Effector memory CD8-positive, alpha-beta T cell (primary cell): ENCODE data around the gene AQP9.
"Not testable (repeated sequence)": the region's sequence is repeated elsewhere in the genome, so short reads cannot be mapped to it uniquely, and the experiment has no call there.

Source experiments
- ATAC-seq: fragments of 150-1000 bp; cut with Tn5 transposase; replicated peaks from 2 replicates; pipeline ENCODE4 v1.10.0; 2021; ENCODE audit warnings: mild to moderate bottlenecking, moderate library complexity
- DNase-seq, 3 experiments: peaks; one replicate each; pipeline ENCODE4 v3.0.0; 2021
- H3K27ac Mint-ChIP-seq, 2 donors: one replicate each; pipeline ENCODE4 v1.8.0; 2022; ENCODE audit warnings: mild to moderate bottlenecking in 2 of 2, mixed read lengths in 2 of 2, moderate library complexity in 2 of 2
- H3K27me3 Mint-ChIP-seq, 2 donors: one replicate each; pipeline ENCODE4 v1.8.0; 2022; ENCODE audit warnings: mixed read lengths in 2 of 2
- H3K36me3 Mint-ChIP-seq: one replicate; pipeline ENCODE4 v1.8.0; 2022; ENCODE audit warnings: mild to moderate bottlenecking, moderate library complexity, mixed read lengths; ENCODE audit not compliant: insufficient read depth
- H3K4me1 Mint-ChIP-seq, 2 donors: one replicate each; pipeline ENCODE4 v1.8.0; 2022; ENCODE audit warnings: low read depth in 2 of 2, mixed read lengths in 2 of 2
- H3K4me3 Mint-ChIP-seq, 2 donors: one replicate each; pipeline ENCODE4 v1.8.0; 2022; ENCODE audit warnings: mild to moderate bottlenecking in 2 of 2, mixed read lengths in 2 of 2, moderate library complexity in 2 of 2
- H3K9me3 Mint-ChIP-seq, 2 donors: one replicate each; pipeline ENCODE4 v1.8.0; 2022; ENCODE audit warnings: mixed read lengths in 2 of 2
- total RNA-seq, 9 experiments: gene quantifications; one replicate each; lab custom pipeline; 2026; lab: John Stamatoyannopoulos, UW

The AQP9 gene
- total RNA-seq, result 0 to 0.07 (median 0) reads per million in 9 experiments

GRCh38 chr15:58138106-58138505 is at the start of gene AQP9:
Gene AQP9 (plus strand): TSS chr15:58138381. CDS start chr15:58138566, 185 bp downstream.
- ATAC-seq, result no peak
- Mint-ChIP-seq H3K27me3 (peaks cover 21 to 38% of the 10 kb centered on the region in 2 donors), H3K36me3 (no peaks in the 10 kb centered on the region), H3K4me3 (no peak within 1 kb of the TSS), H3K27ac (no peak within 1 kb of the TSS), H3K9me3 (no peaks in the 10 kb centered on the region), H3K4me1 (no peaks in the 10 kb centered on the region)
- no peak for DNase-seq

GRCh38 chr15:58095415-58095814 is 42.8 kb upstream of the AQP9 start:
- H3K36me3 Mint-ChIP-seq, result no peaks in the 10 kb centered on the region
- ATAC-seq (no peak), DNase-seq (no peak)
- H3K4me1 Mint-ChIP-seq, result no peaks in the 10 kb centered on the region
- H3K4me3 Mint-ChIP-seq, result no peak overlapping the region
- H3K27me3 Mint-ChIP-seq, result peaks cover 10 to 13% of the 10 kb centered on the region in 2 donors
- no peaks in the 10 kb centered on the region for H3K9me3 Mint-ChIP-seq
- H3K27ac Mint-ChIP-seq, result no peak overlapping the region

- Mint-ChIP-seq H3K27ac (no peak overlapping the region), H3K27me3 (peaks cover 18 to 22% of the 10 kb centered on the region in 2 donors), H3K36me3 (no peaks in the 10 kb centered on the region), H3K4me1 (no peaks in the 10 kb centered on the region), H3K9me3 (no peaks in the 10 kb centered on the region), H3K4me3 (no peak overlapping the region)
- DNase-seq, result no peak
- no peak for ATAC-seq
Measured at GRCh38 chr15:58096529-58097084, 41.6 kb upstream of the AQP9 start.

GRCh38 chr15:58103482-58103881 is 34.7 kb upstream of the AQP9 start:
- ATAC-seq (no peak), DNase-seq (no peak)
- Mint-ChIP-seq H3K36me3 (no peaks in the 10 kb centered on the region), H3K27me3 (peaks cover 39 to 52% of the 10 kb centered on the region in 2 donors), H3K4me3 (no peak overlapping the region), H3K4me1 (no peaks in the 10 kb centered on the region), H3K9me3 (no peaks in the 10 kb centered on the region), H3K27ac (no peak overlapping the region)

- Mint-ChIP-seq H3K4me3 (no peak overlapping the region), H3K27ac (no peak overlapping the region), H3K9me3 (no peaks in the 10 kb centered on the region), H3K36me3 (no peaks in the 10 kb centered on the region), H3K4me1 (no peaks in the 10 kb centered on the region), H3K27me3 (peaks cover 35 to 36% of the 10 kb centered on the region in 2 donors)
- DNase-seq (no peak), ATAC-seq (no peak)
Measured at GRCh38 chr15:58108117-58108516, 30.1 kb upstream of the AQP9 start.

GRCh38 chr15:58109419-58109818 is 28.8 kb upstream of the AQP9 start:
- Mint-ChIP-seq H3K27ac (no peak overlapping the region), H3K4me3 (no peak overlapping the region), H3K36me3 (no peaks in the 10 kb centered on the region), H3K4me1 (no peaks in the 10 kb centered on the region), H3K9me3 (no peaks in the 10 kb centered on the region), H3K27me3 (peaks cover 32% of the 10 kb centered on the region in 2 donors)
- ATAC-seq (no peak), DNase-seq (no peak)

GRCh38 chr15:58110999-58111717 is 27.0 kb upstream of the AQP9 start:
- H3K4me1 Mint-ChIP-seq, result no peaks in the 10 kb centered on the region
- no peaks in the 10 kb centered on the region for H3K9me3 Mint-ChIP-seq
- DNase-seq (no peak), ATAC-seq (no peak)
- H3K4me3 Mint-ChIP-seq, result no peak overlapping the region
- no peak overlapping the region for H3K27ac Mint-ChIP-seq
- no peaks in the 10 kb centered on the region for H3K36me3 Mint-ChIP-seq
- H3K27me3 Mint-ChIP-seq, result peaks cover 28 to 29% of the 10 kb centered on the region in 2 donors

GRCh38 chr15:58111718-58112104 is 26.5 kb upstream of the AQP9 start:
- H3K27me3 Mint-ChIP-seq, result peaks cover 28 to 29% of the 10 kb centered on the region in 2 donors
- H3K4me3 Mint-ChIP-seq, result no peak overlapping the region
- DNase-seq (no peak), ATAC-seq (no peak)
- no peaks in the 10 kb centered on the region for H3K9me3 Mint-ChIP-seq
- no peaks in the 10 kb centered on the region for H3K4me1 Mint-ChIP-seq
- H3K36me3 Mint-ChIP-seq, result no peaks in the 10 kb centered on the region
- no peak overlapping the region for H3K27ac Mint-ChIP-seq

- DNase-seq, H3K9me3 Mint-ChIP-seq, H3K4me1 Mint-ChIP-seq, ATAC-seq, H3K36me3 Mint-ChIP-seq, H3K27ac Mint-ChIP-seq, H3K4me3 Mint-ChIP-seq: not testable (repeated sequence)
- peaks cover 28 to 29% of the 10 kb centered on the region in 2 donors for H3K27me3 Mint-ChIP-seq
Measured at GRCh38 chr15:58113358-58113757, 24.8 kb upstream of the AQP9 start.

- H3K27ac Mint-ChIP-seq, result no peak overlapping the region
- H3K4me3 Mint-ChIP-seq, result no peak overlapping the region
- no peaks in the 10 kb centered on the region for H3K4me1 Mint-ChIP-seq
- no peaks in the 10 kb centered on the region for H3K36me3 Mint-ChIP-seq
- no peaks in the 10 kb centered on the region for H3K9me3 Mint-ChIP-seq
- peaks cover 28 to 29% of the 10 kb centered on the region in 2 donors for H3K27me3 Mint-ChIP-seq
- no peak for ATAC-seq
- no peak for DNase-seq
Measured at GRCh38 chr15:58114388-58114787, 23.8 kb upstream of the AQP9 start.

GRCh38 chr15:58114812-58115211 is 23.4 kb upstream of the AQP9 start:
- Mint-ChIP-seq H3K4me3 (no peak overlapping the region), H3K36me3 (no peaks in the 10 kb centered on the region), H3K9me3 (no peaks in the 10 kb centered on the region), H3K4me1 (no peaks in the 10 kb centered on the region), H3K27me3 (peaks cover 28 to 29% of the 10 kb centered on the region in 2 donors), H3K27ac (no peak overlapping the region)
- ATAC-seq, result no peak
- no peak for DNase-seq

- no peaks in the 10 kb centered on the region for H3K36me3 Mint-ChIP-seq
- H3K4me3 Mint-ChIP-seq, result no peak overlapping the region
- H3K9me3 Mint-ChIP-seq, result no peaks in the 10 kb centered on the region
- H3K27ac Mint-ChIP-seq, result no peak overlapping the region
- no peaks in the 10 kb centered on the region for H3K4me1 Mint-ChIP-seq
- DNase-seq (no peak), ATAC-seq (no peak)
- peaks cover 29 to 30% of the 10 kb centered on the region in 2 donors for H3K27me3 Mint-ChIP-seq
Measured at GRCh38 chr15:58115692-58116091, 22.5 kb upstream of the AQP9 start.

GRCh38 chr15:58117619-58118018 is 20.6 kb upstream of the AQP9 start:
- Mint-ChIP-seq H3K9me3 (no peaks in the 10 kb centered on the region), H3K4me3 (no peak overlapping the region), H3K27me3 (peaks cover 20 to 24% of the 10 kb centered on the region in 2 donors), H3K36me3 (no peaks in the 10 kb centered on the region), H3K4me1 (no peaks in the 10 kb centered on the region), H3K27ac (no peak overlapping the region)
- no peak for DNase-seq
- no peak for ATAC-seq

- ATAC-seq (no peak), DNase-seq (no peak)
- no peaks in the 10 kb centered on the region for H3K9me3 Mint-ChIP-seq
- H3K27ac Mint-ChIP-seq, result no peak overlapping the region
- H3K36me3 Mint-ChIP-seq, result no peaks in the 10 kb centered on the region
- peaks cover 16 to 22% of the 10 kb centered on the region in 2 donors for H3K27me3 Mint-ChIP-seq
- no peaks in the 10 kb centered on the region for H3K4me1 Mint-ChIP-seq
- H3K4me3 Mint-ChIP-seq, result no peak overlapping the region
Measured at GRCh38 chr15:58118272-58118671, 19.9 kb upstream of the AQP9 start.
